Ureter (tissue), 1 donor: ENCODE measurements around the gene GAS7. TPM values are rescaled to one million over a fixed set of nuclear protein-coding genes. Genes with fewer than 3 reads are reported as not detected.

Experiments
- DNase-seq: peaks from one replicate; pipeline ENCODE4 v3.0.0-alpha.2; 2020; ENCODE audit warnings: low spot score
- total RNA-seq: library from RNA; stranded (reverse); gene quantifications from one replicate; pipeline ENCODE4 v1.2.4, GENCODE V29; 2023
- donor health status: DM: yes; HTN: yes; CAD: no.

The GAS7 gene
- total RNA-seq, 1 donor from 2014 or later: 31.2 TPM

DNA sequence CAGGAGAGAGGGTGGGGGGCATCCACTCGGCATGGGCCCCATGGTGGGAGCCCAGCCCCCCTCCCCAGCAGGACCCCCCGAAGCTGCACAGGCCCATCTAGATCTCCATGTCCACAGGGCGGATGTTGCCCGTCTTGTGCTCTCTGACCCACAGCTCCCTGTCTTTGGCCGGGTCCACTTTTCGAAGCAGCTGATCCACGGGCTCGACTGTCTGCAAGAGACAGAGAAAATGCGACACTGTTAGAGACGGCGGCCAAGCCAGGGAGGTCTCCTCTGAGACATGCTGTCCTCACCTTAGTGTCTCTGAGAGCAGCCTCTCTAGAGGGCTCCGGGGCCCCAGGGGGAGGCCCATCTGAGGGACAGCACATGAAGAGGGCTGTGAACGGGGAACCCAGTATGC lies 281.3 kb downstream of the GAS7 start:
- DNase-seq: no peak

DNA sequence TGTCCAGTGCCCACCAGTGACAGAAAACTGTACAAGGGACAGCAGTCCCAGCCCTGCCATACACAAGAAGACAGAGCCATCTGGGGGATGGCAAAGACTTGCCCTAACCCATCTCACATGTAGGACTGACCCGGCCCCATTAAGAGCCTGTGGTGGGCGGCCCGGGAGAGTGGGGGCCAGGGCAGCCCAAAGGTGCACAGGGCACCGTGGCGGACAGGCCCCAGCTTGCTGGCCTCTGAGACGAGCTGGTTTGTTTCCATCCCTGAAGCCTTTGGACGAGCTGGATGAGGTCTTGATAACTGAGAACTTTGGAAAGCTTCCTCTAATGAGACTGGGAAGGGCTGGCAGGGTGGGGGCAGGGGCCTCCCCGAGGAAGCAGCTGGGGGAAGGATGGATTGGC lies 282.3 kb downstream of the GAS7 start:
- no peak for DNase-seq

DNA sequence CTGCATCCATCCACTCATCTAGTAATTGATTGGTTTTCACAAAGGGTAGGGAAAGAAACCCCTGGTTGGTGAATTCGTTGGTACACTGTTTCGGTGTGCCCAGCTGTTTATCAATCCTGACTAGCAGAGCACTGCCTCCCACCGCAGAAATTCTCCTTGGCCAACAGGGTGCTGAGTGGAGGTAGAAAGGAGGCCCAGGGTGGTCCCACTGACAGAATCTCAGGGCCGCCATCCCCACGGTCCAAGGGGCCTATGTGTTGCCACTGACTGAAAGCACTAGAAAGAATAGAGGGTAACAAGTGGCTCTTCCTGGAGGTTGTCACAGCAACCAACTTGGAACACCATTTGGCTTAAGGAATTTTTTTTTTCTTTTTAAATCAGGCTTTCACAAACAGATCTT lies 284.9 kb downstream of the GAS7 start:
- DNase-seq: no peak

DNA sequence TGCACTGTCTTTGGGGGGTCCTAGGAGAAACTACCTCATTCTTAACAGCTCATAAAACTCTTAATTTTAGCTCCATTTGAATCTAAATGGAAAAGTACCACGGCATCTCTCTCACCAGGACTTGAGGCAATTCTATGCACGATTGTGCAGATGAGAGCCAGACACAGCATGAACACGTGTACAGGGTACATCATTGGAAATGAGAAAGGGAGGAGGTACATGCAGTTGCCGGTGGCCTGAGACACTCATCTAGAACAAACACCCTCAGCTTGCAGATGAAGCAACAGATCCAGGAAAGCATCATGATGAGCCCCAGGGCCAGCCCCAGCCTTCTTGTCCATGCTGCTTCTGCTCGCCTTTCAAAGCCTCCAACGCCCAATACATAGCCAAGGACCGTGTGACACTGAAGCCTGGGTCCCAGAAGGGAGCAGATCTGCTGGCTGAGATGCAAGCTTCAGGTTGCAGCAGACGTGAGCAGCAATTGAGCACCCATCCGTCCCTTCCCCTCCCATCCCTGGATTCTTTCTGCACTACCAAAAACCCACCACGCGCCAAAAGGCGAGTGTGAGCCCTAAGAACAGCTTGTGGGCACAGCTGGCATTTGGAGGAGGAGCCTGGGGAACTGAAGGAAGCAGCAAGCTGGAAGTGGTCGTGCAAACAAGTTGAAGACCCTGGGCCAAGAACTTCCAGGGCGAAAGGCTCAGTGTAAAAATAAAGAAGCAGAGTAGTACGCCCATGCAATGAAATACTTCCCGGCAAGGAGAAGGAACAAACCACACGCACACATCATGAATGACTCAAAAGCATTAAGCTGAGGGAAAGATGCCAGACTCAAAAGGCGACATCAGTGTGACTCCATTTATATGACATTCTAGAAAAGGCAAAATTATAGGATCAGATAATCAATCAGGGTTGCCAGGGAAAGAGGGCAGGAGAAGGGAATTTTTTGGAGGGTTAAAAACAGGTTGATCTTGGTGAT lies 286.0 kb downstream of the GAS7 start:
- no peak for DNase-seq

DNA sequence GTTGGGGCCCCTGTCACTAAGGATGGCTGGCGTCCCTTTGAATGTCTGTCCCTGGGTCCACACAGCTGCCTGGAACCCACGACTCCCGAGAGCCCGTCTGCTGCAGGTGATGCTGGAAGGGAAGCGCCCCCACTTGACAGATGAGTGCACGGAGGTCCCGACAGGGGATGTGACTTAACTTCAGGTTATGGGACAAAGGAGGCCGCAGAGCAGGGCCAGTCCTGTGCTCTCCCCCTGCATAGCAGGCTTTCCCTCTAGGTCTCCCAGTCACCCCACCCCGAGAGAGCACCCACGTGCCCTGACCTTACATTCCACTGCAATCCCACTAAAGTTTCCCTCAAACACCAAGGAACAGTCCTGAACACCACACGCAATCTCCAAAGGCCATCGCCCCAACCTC lies 287.3 kb downstream of the GAS7 start:
- no peak for DNase-seq

DNA sequence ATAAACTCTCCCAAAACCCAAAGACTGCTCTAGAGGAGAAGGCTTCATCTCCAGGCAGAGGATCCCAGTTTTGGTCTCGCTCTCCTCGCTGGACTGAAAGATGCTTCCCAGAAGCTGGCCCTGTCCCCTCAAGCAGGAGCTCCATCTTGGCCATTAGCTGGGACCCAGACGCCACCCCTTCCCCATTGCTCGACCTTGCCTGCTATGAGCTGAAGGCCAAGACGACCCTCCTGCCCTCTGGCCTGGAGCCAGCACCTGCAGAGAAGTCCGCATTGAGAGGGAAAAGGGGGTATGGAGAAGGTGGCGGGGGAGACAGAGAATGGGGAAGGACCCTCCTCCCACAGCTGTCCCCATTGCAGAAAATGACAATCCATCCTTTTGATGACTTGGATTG lies 289.8 kb downstream of the GAS7 start:
- no peak for DNase-seq

DNA sequence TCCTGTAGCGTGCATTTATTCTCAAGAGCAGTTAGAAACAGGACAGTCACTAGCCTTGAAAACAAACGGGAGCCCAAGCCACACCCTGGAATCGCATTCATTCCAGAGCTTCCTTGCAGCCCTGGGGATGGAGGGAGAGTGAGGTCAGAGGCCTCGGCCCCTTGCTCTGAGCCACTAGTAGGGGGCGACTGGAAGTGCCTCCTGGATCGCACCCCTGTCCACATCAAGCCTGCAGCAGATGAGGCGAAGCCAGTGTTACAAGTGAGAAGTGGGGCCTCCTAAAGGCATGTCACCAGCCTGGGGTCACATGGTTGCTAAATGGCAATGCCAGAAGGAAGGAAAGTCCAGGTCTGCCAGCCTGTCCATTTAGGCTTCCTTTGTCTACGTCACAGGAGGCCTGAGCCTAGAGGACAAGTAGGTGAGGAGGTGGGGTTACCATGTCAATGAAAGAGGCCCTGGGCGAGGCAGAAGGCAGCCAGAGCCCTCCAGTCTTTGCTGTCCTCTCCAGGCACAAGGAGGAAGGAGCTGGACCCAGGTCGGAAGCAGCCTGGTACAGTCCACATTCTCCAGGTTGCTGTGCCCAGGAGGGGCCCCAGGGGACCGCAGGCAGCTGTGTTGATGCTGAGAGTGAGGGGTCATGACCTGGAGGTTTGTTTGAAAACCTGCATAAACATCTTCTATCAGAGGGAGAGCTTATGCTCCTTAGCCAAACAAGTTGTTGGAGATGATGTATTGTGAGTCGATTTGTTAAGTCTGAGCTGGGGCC lies 290.3 kb downstream of the GAS7 start:
- DNase-seq: no peak

DNA sequence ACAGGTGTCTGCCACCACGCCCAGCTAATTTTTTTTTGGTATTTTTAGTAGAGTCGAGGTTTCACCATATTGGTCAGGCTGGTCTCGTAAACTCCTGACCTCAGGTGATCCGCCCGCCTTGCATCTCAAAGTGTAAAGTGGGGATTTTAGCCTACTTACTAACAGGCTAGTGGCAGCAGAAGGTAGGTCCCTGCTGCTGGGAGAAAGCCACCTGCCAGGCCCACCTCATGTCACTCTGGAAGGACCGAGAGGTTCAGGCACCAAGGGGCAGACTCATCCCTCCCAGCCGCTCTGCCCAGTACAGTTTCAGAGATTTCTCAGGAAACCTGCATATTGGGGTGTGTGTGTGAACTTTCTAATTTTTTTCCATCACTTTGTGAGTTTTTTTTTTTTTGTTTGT lies 291.3 kb downstream of the GAS7 start:
- no peak for DNase-seq

DNA sequence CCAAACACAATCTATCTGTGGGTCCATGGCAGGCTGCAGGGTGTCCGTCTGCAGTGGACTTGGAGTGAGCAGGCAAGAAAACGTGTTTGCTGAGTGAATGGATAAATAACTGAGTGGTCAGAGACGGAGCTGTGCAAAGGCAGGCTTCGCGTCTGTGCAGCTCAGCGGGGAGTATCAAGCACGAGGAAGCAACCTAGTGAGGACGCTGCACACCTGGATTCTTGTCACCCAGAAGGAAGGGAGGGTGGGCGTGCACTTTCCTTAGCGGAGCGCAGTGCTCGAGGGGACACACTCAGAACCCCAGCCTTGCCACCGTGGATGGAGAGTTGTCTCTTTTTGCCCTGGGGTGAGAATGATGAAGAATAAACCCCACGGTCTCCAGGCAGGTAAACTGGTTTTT lies 291.8 kb downstream of the GAS7 start:
- DNase-seq: no peak

DNA sequence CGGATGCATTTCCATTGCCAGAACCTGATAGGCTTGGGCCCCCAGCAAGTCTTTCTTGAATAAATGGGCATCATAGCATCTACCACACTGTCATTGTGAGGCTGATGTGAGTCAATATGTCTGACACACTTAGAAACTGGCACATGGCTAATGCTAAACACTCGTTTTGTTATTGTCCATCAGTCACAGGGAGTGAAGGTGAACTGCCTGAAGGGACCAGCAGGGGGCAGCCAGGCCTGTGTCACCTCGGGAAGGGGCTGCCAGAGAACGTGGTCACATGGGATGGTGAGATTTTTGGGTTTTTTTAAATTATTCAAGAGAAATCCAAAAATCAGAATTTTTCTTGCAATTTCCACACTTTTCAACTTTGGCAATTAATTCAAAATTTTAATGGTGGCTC lies 292.5 kb downstream of the GAS7 start:
- no peak for DNase-seq

DNA sequence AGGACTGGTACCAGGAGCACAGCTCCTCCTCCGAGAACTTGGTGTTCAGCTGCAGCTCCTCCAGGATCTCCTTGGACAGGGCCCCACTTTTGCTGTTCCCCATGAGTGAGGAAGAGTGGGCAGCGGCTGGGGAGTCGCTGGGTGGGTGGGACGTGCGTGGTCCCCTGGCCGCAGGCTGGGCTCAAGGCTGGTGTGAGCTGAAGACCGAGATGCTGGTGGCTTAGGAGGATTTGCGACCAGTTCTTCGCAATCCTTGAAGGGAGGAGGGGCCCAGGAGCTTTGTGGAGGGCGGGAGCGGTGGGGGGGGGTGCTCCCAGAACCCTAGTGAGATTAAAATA lies 293.4 kb downstream of the GAS7 start, which contains the start of gene RCVRN:
Gene RCVRN (minus strand): TSS at position 194 of the 338 bp plus-strand sequence. CDS start 91 bp downstream, at position 103.
- DNase-seq: no peak

DNA sequence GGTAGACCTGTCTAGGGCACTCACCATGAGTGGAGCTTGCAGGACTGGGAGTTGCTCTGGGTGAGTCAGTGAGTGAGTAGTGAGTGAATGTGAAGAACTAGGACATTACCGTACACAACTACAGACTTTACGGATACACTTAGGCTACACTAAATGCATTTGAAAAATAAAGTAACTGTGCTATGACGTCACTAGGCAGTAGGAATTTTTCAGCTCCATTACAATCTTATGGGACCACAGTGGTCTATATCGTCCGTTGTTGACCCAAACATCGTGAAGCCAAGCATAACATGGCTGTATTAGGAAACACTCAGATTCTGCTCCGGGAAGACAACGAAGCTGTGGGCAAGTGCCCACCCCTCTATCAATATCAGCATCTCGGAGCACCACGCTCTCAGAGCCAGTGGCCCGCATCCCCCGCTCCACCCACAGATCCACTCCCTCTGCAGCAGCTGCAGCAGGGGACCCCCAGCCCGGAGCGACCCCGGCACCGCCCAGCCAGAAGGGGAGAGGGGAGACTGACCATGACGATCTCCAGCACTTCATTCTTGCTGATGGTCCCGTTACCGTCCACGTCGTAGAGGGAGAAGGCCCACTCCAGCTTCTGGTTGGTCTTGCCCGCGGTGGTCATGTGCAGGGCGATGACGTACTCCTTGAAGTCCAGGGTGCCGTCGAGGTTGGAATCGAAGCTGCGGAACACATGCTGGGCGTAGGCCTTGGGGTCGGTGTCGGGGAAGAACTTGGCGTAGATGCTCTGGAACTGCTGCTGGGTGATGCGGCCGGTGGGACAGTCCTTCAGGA lies 293.9 kb downstream of the GAS7 start:
- DNase-seq: no peak

DNA sequence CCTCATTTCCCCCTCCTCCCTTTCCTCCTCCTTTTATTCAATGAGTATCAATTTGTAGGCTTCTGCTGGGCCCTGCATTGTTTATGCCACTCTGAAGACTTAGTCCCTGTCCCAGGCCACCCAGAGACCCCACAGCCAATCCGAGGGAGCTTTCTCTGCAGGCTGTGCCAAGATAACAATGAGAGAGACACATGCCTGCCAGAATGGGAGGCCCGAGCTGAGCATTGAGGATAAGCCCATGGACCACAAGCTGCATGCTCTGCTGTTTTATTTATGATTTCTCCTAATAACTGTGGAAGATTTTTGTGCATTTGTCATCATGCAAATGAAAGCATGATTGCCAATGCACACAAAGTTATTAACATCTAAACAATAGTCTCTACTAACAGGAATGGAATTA lies 296.3 kb downstream of the GAS7 start:
- no peak for DNase-seq

DNA sequence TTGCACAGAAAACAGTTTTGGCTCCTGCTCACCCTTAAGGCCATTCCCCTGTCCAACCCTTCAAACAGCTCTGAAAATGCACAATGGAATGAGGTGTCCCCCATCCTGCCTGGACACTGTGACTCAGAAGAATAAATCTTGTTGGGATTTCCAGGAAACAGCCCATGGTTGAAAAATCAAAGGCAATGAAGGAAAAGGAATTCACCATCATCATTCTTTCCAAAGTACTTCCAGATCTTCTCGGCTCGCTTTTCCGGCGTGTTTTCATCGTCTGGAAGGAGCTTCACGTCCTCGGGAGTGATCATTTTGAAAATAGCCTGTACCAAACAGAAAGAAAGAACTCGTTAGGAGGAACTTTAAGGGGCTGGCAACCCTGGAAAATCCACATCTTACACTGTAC lies 297.6 kb downstream of the GAS7 start:
- no peak for DNase-seq

DNA sequence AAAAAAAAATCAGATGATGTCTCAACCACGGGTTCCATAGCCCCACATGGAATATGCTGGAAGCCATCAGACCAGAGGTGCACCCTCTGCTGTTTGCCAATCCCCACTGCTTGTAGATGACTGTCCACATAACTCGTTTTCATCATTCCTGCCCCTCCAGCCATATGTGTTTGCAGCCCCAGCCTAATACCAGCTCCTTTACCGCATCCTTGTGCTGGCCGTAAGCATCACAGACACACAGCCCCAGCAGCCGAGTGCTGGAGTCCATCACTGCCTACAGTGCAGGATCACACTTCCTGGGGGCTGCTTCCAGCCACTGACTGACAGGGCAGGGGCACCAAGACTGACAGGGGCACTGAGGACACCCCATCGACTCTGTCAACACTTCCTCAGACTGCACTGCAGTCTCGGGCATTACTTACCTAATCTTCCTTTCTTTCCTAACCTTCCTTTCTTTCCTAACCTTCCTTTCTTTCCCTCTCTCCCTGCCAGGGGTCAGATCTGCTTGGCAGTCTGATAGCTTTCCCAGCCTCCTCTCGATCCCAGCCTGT lies 298.3 kb downstream of the GAS7 start:
- DNase-seq: no peak

DNA sequence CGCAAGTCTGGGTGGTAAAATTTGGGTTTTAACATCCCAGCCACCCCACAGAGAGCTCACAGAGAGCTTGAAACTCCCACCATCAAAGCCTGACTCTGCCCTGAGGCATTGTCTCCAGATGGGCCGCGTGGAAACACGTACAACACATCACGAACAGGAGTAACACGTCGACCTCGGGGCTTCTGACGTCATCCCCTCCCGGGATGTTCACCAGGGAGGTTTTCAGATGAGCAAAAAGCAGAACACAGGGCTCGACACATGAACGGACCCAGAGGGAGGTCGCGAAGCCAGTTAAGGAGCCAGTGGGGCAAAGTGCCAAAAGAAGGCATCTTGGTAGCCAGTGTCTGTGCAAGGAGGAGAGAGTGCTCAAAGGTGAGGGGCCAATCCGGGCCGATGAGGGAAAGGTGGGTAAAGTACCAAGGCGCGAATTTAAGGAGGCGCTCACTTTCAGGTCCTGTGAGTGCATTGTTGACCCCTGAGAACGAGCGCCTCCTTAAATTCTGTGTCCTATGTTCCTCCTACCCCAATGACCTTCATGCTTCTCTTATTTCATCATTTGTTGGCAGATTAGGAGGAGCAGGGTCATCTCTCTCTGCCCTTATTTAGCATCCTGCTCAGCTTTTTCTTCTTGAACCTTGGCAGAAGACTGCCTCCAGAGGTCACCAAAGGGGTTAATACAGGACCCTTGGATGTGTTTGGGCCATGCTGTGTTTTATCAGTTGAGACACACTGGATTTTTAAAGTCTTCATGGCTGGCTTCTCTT lies 298.9 kb downstream of the GAS7 start:
- DNase-seq: no peak

DNA sequence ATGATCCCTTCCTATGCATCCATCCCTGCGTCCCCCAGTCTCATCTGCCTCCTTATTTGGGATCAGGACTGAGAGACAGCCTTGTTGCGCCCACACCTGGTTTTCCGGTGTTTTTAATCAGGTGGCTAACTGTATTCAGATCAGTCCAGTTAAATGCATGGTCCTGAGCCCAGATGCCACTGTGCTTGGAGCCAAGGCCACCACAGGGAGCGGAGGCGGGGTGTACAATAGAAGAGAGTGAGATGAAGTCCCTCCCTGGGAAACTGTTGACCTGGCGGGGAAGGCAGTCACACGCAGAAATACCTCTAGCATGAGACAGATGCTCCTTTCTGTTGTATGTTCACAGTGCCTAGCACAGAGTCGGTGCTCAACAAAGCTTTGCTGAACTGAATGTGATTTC lies 299.6 kb downstream of the GAS7 start:
- DNase-seq: no peak

DNA sequence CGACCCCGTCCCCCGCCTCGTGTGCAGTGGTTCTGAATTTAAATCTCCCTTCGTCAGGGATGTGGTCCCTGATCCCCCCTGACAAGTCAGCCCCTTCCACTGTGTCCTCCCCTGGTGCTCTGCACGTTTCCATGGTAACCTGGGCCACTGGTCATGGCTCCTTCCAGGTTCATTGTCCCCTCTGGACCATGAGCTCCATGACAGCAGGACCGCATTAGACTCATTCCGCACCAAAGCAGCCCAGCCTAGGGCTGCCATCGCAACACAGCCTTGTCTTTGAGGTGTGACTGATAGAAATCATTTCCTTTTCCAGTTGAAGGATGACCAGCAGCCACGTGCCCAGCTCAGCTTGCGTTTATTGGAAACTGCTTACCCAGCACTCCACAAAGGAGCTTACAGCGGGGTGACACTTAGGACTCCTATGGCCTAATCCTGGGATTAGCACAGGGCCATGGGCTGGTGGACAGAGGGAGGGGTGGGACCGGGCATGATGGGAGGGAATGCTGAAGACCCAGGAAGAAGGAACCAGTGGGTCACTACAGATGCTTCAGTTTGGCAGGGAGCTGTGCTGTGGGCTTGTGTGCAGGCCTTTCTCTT lies 300.9 kb downstream of the GAS7 start:
- no peak for DNase-seq

DNA sequence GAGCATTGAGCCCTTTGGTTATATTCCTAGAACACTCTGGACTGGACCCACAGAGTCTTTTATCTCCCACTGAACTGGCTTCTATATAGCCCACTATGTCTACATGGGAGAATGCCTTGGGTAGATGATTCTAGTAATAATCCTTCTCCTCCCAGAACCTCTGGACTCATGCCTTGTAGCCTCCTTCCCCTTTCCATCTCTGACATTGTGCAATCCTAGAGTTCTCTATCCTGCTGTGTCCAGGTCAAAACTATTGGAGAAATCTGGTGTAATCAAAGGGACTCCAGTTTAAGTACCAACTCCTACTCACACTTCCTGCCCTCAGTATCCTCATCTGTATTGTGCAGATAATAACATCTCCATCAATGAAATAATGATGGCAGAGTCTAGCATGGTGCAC lies 302.5 kb downstream of the GAS7 start:
- DNase-seq: no peak

DNA sequence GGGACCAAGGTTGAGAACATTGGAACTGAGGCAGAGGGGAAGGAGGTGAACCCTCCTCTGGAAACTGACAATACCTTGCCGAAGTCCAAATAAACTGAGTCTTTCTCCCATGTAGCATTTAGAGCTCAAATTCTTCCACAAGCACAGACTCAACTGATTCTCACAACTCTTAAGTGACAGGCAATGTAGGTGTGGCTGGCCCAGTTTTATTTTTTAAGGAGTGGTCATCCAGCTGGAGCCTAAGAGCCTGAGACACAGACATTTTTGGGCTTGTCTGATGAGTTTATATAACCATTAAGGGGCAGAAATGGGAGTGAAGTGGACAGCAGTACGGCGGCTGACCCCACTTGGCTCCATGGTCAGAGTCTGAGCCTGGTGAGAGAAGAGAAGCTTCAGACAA lies 304.2 kb downstream of the GAS7 start:
- no peak for DNase-seq
